Large intestine (tissue), 3 donors: Measurements from ENCODE around the gene ARHGEF3. TPM values are rescaled to one million over a fixed set of nuclear protein-coding genes. Genes with fewer than 3 reads are reported as not detected.

ENCODE experiments used
- DNase-seq, 2 donors: peaks; one replicate each; pipeline versions ENCODE4 v3.0.0 to v3.0.0-alpha.2; 2013
- H3K27ac ChIP-seq: one replicate; pipeline ENCODE4 v1.5.1; 2013; ENCODE audit warnings: low read length
- H3K27me3 ChIP-seq: 2 replicates; pipeline ENCODE4 v1.6.1; 2013; ENCODE audit warnings: low read length; ENCODE audit not compliant: control insufficient read depth, insufficient read depth
- H3K36me3 ChIP-seq: 2 replicates; pipeline ENCODE4 v1.6.1; 2013; ENCODE audit warnings: low read length; ENCODE audit not compliant: control insufficient read depth, insufficient read depth
- H3K4me1 ChIP-seq: one replicate; pipeline ENCODE4 v1.6.1; 2013; ENCODE audit warnings: low read length; ENCODE audit not compliant: control insufficient read depth, insufficient read depth
- H3K4me3 ChIP-seq: one replicate; pipeline ENCODE4 v1.5.1; 2013; ENCODE audit warnings: low read length
- H3K9me3 ChIP-seq: one replicate; pipeline ENCODE4 v1.6.1; 2013; ENCODE audit warnings: mild to moderate bottlenecking, low read depth, low read length, moderate library complexity; ENCODE audit not compliant: control insufficient read depth
- WGBS: methylation state at CpG from one replicate; pipeline ENCODE4 v1.1.5; 2013; ENCODE audit warnings: low lambda C conversion rate; ENCODE audit not compliant: insufficient coverage; 5-methylcytosine and 5-hydroxymethylcytosine counted together
- polyA plus RNA-seq: library from polyadenylated mRNA; unstranded; fragments of 120-200 nt; gene quantifications from one replicate; pipeline ENCODE4 v1.2.1, GENCODE V29; 2013

Gene ARHGEF3
- polyA plus RNA-seq, 1 donor = 9.2 TPM

DNA sequence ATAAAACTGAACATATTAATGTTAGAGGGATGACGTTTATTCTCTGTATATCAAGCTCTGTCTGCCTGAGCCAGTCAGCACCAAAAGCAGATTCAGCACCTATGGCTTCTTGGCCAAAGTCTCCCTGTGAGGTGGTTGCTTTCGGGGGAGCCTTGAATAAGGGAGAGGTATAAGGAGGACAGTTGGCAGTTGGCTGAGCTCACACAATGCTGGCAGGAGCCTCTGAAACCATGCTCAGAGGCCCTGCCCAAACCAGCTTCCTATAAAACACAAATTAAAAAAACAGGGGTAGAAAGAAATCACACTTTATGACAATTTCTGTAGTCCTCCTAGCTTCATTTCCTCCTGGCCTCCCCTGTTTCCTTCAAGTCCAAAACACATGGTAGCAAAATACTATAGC is 18.8 kb downstream of the ARHGEF3 start:
- H3K27ac ChIP-seq = no peak overlapping the region
- H3K36me3 ChIP-seq = no peaks in the 10 kb centered on the region
- no peak overlapping the region for H3K4me3 ChIP-seq
- no CpG with 5 or more reads among the region's 2 CpGs for WGBS
- peaks cover 4% of the 10 kb centered on the region for H3K4me1 ChIP-seq
- no peaks in the 10 kb centered on the region for H3K9me3 ChIP-seq
- no peaks in the 10 kb centered on the region for H3K27me3 ChIP-seq
- DNase-seq = no peak

- Histone ChIP-seq H3K36me3 (no peaks in the 10 kb centered on the region), H3K27me3 (no peaks in the 10 kb centered on the region), H3K4me1 (peaks cover 4% of the 10 kb centered on the region), H3K9me3 (no peaks in the 10 kb centered on the region), H3K4me3 (no peak overlapping the region), H3K27ac (no peak overlapping the region)
- peak in 1 of 2 donors; percentile 55 for DNase-seq
- WGBS = 33% methylated on average over 1 of the region's 4 CpGs
Observed at GRCh38 chr3:56782215-56782614, 19.5 kb downstream of the ARHGEF3 start.

DNA sequence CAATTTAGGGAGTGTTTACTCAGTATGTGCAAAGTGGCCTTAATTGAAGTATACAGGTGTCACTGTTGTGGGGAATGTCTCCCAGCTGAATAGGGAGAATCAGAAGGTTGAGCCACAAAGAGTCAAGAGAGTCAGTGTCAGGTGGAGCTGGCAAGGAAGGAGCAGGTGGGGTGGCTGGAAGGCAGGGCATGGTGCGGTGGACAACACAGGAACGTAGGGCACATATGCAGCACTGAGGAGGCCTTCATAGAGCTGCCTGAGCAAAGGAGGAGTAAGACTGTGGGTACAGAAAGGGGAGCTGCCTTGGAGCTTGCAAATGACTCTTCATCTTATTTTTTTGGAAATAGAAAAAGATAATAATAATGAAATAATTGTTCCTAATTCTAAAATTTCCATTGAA is 20.0 kb downstream of the ARHGEF3 start:
- H3K36me3 ChIP-seq = no peaks in the 10 kb centered on the region
- H3K27me3 ChIP-seq = no peaks in the 10 kb centered on the region
- no peak overlapping the region for H3K27ac ChIP-seq
- DNase-seq = no peak
- H3K9me3 ChIP-seq = no peaks in the 10 kb centered on the region
- H3K4me3 ChIP-seq = no peak overlapping the region
- no CpG with 5 or more reads among the region's 2 CpGs for WGBS
- H3K4me1 ChIP-seq = peaks cover 4% of the 10 kb centered on the region

- no peak for DNase-seq
- H3K9me3 ChIP-seq = no peaks in the 10 kb centered on the region
- no peak overlapping the region for H3K4me3 ChIP-seq
- no peak overlapping the region for H3K27ac ChIP-seq
- H3K4me1 ChIP-seq = peaks cover 4% of the 10 kb centered on the region
- H3K27me3 ChIP-seq = no peaks in the 10 kb centered on the region
- H3K36me3 ChIP-seq = no peaks in the 10 kb centered on the region
- WGBS = no CpG with 5 or more reads among the region's 2 CpGs
Observed at GRCh38 chr3:56780936-56781335, 20.8 kb downstream of the ARHGEF3 start.

- Histone ChIP-seq H3K36me3 (no peaks in the 10 kb centered on the region), H3K4me3 (no peak overlapping the region), H3K27ac (no peak overlapping the region), H3K9me3 (no peaks in the 10 kb centered on the region), H3K4me1 (peaks cover 4% of the 10 kb centered on the region), H3K27me3 (no peaks in the 10 kb centered on the region)
- WGBS = 100% methylated on average over 1 of the region's 2 CpGs
- no peak for DNase-seq
Observed at GRCh38 chr3:56778893-56779292, 22.9 kb downstream of the ARHGEF3 start.

GRCh38 chr3:56776556-56776950 is 25.2 kb downstream of the ARHGEF3 start:
- Histone ChIP-seq H3K4me3 (no peak overlapping the region), H3K9me3 (no peaks in the 10 kb centered on the region), H3K4me1 (no peaks in the 10 kb centered on the region), H3K36me3 (no peaks in the 10 kb centered on the region), H3K27me3 (no peaks in the 10 kb centered on the region), H3K27ac (no peak overlapping the region)
- no CpG with 5 or more reads among the region's 3 CpGs for WGBS
- DNase-seq = no peak

- no peak overlapping the region for H3K4me3 ChIP-seq
- H3K36me3 ChIP-seq = no peaks in the 10 kb centered on the region
- no peaks in the 10 kb centered on the region for H3K27me3 ChIP-seq
- no CpG with 5 or more reads among the region's 8 CpGs for WGBS
- H3K9me3 ChIP-seq = no peaks in the 10 kb centered on the region
- H3K4me1 ChIP-seq = no peaks in the 10 kb centered on the region
- no peak for DNase-seq
- H3K27ac ChIP-seq = no peak overlapping the region
Observed at GRCh38 chr3:56775838-56776555, 25.8 kb downstream of the ARHGEF3 start.

- Histone ChIP-seq H3K27me3 (no peaks in the 10 kb centered on the region), H3K4me3 (no peak overlapping the region), H3K4me1 (no peaks in the 10 kb centered on the region), H3K36me3 (no peaks in the 10 kb centered on the region), H3K9me3 (no peaks in the 10 kb centered on the region), H3K27ac (no peak overlapping the region)
- no peak for DNase-seq
- WGBS = no CpG with 5 or more reads among the region's 7 CpGs
Observed at GRCh38 chr3:56775445-56775837, 26.3 kb downstream of the ARHGEF3 start.

DNA sequence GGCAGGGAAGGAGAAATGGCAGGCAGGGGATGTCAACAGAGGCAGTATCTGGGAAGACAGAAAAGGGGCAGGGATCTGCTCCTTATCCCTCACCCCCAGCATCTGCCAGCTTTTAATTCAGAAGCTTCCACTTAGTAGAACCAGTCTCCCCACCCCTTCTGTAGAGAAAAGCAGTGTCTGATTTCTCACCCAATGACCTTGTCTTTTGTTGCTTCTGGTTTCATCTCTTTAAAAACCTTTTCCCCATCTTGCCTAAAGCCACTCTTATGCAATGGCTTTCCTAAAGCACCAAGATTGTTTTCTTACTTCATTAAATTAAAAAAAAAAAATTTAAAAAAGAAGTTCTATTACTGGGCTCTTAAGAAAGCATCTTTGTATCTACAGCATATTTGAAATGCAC is 27.8 kb downstream of the ARHGEF3 start:
- Histone ChIP-seq H3K36me3 (no peaks in the 10 kb centered on the region), H3K4me1 (no peaks in the 10 kb centered on the region), H3K4me3 (no peak overlapping the region), H3K9me3 (no peaks in the 10 kb centered on the region), H3K27me3 (no peaks in the 10 kb centered on the region), H3K27ac (no peak overlapping the region)
- DNase-seq = no peak

DNA sequence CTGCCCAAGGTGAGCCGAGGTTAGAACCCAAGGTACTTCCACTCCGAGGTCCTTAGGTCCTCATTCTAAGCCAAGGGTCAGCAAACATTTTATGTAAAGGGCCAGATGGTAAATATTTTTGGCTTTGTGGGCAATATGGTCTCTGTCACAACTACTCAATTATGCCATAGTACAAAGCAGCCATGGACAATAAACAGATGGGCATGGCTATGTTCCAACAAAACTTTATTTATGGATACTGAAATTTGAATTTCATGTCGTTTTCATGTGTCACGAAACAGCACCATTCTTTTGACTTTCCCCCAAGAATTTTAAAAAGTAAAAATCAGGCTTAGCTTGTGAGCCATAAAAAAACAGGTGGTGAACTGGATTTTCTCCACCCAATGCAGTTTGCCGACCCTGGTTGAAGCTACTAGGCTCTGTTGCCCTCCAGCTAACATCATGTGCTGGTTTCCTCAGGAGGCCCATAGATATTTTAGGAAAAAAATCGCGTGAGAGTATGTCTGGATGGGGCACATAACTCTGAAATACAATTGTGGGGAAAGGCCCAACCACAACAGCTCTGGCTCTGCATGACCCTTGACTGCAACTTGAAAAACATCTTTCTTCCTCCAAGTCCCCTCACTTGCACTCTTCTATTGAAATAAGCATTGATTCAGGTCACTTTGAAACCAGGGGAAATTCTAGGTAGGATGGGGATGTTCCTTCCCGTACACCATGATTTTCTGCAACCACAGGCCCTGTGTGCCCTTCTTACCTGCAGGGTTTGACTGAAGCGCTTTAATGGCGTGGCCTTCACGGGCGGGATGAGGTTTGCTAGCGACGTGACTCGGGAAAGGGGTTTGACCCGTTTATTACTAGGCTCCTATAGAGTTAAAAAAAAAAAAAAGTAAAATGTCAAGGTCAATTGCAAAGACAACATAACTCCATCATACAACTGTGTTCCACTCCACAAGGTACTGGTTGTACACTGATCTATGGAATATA is 28.5 kb downstream of the ARHGEF3 start:
- Histone ChIP-seq H3K36me3 (no peaks in the 10 kb centered on the region), H3K4me3 (no peak overlapping the region), H3K27me3 (no peaks in the 10 kb centered on the region), H3K9me3 (no peaks in the 10 kb centered on the region), H3K4me1 (no peaks in the 10 kb centered on the region), H3K27ac (no peak overlapping the region)
- DNase-seq = no peak
- WGBS = 96% methylated on average over 5 of the region's 16 CpGs
